ENCODE results near the gene PROB1.
"Not testable (repeated sequence)": the region's sequence is repeated elsewhere in the genome, so short reads cannot be mapped to it uniquely, and the experiment has no call there.

PROB1 gene

GRCh38 chr5:139358064-139358463 lies 36.8 kb downstream of the PROB1 start:
- Mint-ChIP-seq H3K9me3 (ENCODE audit: low read depth) (no peaks in the 10 kb centered on the region), H3K36me3 (peaks cover 4% of the 10 kb centered on the region), H3K27me3 (no peaks in the 10 kb centered on the region), H3K4me1 (ENCODE audit: low read depth) (peaks cover 36% of the 10 kb centered on the region), H3K4me3 (no peak overlapping the region), H3K27ac (peak overlapping the region; percentile 55)

GRCh38 chr5:139355900-139356299 lies 39.0 kb downstream of the PROB1 start:
- not testable (repeated sequence) for H3K27ac Mint-ChIP-seq; H3K9me3 Mint-ChIP-seq (ENCODE audit: low read depth); H3K4me3 Mint-ChIP-seq; H3K36me3 Mint-ChIP-seq; H3K27me3 Mint-ChIP-seq
- peaks cover 44% of the 10 kb centered on the region for H3K4me1 Mint-ChIP-seq (ENCODE audit: low read depth)

- Mint-ChIP-seq H3K36me3 (peaks cover 4% of the 10 kb centered on the region), H3K27me3 (no peaks in the 10 kb centered on the region), H3K27ac (peak overlapping the region; percentile 25), H3K9me3 (ENCODE audit: low read depth) (no peaks in the 10 kb centered on the region), H3K4me1 (ENCODE audit: low read depth) (peaks cover 51% of the 10 kb centered on the region), H3K4me3 (no peak overlapping the region)
These were observed 40.7 kb downstream of the PROB1 start for GRCh38 chr5:139354186-139354585.

GRCh38 chr5:139347863-139348262 lies 47.0 kb downstream of the PROB1 start:
- not testable (repeated sequence) for H3K27me3 Mint-ChIP-seq; H3K9me3 Mint-ChIP-seq (ENCODE audit: low read depth); H3K4me3 Mint-ChIP-seq; H3K36me3 Mint-ChIP-seq; H3K27ac Mint-ChIP-seq
- H3K4me1 Mint-ChIP-seq (ENCODE audit: low read depth): peaks cover 64% of the 10 kb centered on the region

GRCh38 chr5:139345442-139345841 lies 49.5 kb downstream of the PROB1 start:
- not testable (repeated sequence) for H3K27ac Mint-ChIP-seq; H3K27me3 Mint-ChIP-seq; H3K9me3 Mint-ChIP-seq (ENCODE audit: low read depth); H3K36me3 Mint-ChIP-seq
- H3K4me3 Mint-ChIP-seq: peak overlapping the region; percentile 35
- H3K4me1 Mint-ChIP-seq (ENCODE audit: low read depth): peaks cover 71% of the 10 kb centered on the region

GRCh38 chr5:139344177-139344576 lies 50.7 kb downstream of the PROB1 start:
- Mint-ChIP-seq H3K27ac (peak overlapping the region; percentile 46), H3K9me3 (ENCODE audit: low read depth) (no peaks in the 10 kb centered on the region), H3K27me3 (no peaks in the 10 kb centered on the region), H3K4me1 (ENCODE audit: low read depth) (peaks cover 62% of the 10 kb centered on the region), H3K36me3 (peaks cover 9% of the 10 kb centered on the region), H3K4me3 (peak overlapping the region; percentile 67)

GRCh38 chr5:139343476-139343875 lies 51.4 kb downstream of the PROB1 start:
- Mint-ChIP-seq H3K27ac (peak overlapping the region; percentile 99), H3K36me3 (peaks cover 7% of the 10 kb centered on the region), H3K9me3 (ENCODE audit: low read depth) (no peaks in the 10 kb centered on the region), H3K4me3 (peak overlapping the region; percentile 98), H3K4me1 (ENCODE audit: low read depth) (peaks cover 58% of the 10 kb centered on the region), H3K27me3 (no peaks in the 10 kb centered on the region)

GRCh38 chr5:139342423-139342723 lies 52.5 kb downstream of the PROB1 start:
- peaks cover 58% of the 10 kb centered on the region for H3K4me1 Mint-ChIP-seq (ENCODE audit: low read depth)

GRCh38 chr5:139341689-139342422 lies 53.0 kb downstream of the PROB1 start, which contains the start of gene PAIP2:
Gene PAIP2 (plus strand): TSS chr5:139341854. CDS start chr5:139363785, 21,931 bp downstream.
- no peaks in the 10 kb centered on the region for H3K27me3 Mint-ChIP-seq
- peaks cover 7% of the 10 kb centered on the region for H3K36me3 Mint-ChIP-seq
- peaks cover 57% of the 10 kb centered on the region for H3K4me1 Mint-ChIP-seq (ENCODE audit: low read depth)
- no peaks in the 10 kb centered on the region for H3K9me3 Mint-ChIP-seq (ENCODE audit: low read depth)
- H3K27ac Mint-ChIP-seq: peak within 1 kb of the TSS; percentile 99
- peak within 1 kb of the TSS; percentile 98 for H3K4me3 Mint-ChIP-seq

More at GRCh38 chr5:139342423-139342723, 52.5 kb downstream of the PROB1 start:
- Mint-ChIP-seq H3K27ac (peak overlapping the region; percentile 99), H3K9me3 (ENCODE audit: low read depth) (no peaks in the 10 kb centered on the region), H3K27me3 (no peaks in the 10 kb centered on the region), H3K4me3 (peak overlapping the region; percentile 98), H3K36me3 (peaks cover 7% of the 10 kb centered on the region)

GRCh38 chr5:139341187-139341688 lies 53.7 kb downstream of the PROB1 start:
- Mint-ChIP-seq H3K9me3 (ENCODE audit: low read depth) (no peaks in the 10 kb centered on the region), H3K36me3 (peaks cover 7% of the 10 kb centered on the region), H3K27ac (peak overlapping the region; percentile 99), H3K4me1 (ENCODE audit: low read depth) (peaks cover 56% of the 10 kb centered on the region), H3K4me3 (peak overlapping the region; percentile 98), H3K27me3 (no peaks in the 10 kb centered on the region)
